ENCODE data around the gene GRM3.

DNA sequence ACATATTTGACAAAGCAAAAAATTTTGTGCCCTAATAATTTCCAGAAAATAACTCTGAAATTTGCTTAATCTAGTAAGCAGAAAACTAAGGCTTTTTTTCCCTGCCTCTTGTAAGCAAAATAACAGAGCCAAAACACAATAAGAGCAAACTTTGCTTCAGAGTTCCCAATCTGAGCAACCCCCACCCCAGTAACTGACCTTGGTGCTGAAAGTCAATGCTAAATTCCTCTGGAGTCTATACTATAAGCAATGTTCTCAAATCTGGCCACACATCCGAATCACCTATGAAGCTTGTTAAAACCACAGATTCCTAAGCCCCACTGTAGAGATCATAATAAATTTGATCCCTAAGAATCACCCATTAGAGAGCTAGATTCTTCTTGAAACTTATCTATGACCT is 265.2 kb downstream of the GRM3 start:
- TF ChIP-seq, protein P1, sequence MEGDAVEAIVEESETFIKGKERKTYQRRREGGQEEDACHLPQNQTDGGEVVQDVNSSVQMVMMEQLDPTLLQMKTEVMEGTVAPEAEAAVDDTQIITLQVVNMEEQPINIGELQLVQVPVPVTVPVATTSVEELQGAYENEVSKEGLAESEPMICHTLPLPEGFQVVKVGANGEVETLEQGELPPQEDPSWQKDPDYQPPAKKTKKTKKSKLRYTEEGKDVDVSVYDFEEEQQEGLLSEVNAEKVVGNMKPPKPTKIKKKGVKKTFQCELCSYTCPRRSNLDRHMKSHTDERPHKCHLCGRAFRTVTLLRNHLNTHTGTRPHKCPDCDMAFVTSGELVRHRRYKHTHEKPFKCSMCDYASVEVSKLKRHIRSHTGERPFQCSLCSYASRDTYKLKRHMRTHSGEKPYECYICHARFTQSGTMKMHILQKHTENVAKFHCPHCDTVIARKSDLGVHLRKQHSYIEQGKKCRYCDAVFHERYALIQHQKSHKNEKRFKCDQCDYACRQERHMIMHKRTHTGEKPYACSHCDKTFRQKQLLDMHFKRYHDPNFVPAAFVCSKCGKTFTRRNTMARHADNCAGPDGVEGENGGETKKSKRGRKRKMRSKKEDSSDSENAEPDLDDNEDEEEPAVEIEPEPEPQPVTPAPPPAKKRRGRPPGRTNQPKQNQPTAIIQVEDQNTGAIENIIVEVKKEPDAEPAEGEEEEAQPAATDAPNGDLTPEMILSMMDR (CRISPR knock-in tag; IDR thresholded peaks at IDR 0.05) = no peak
- TF ChIP-seq PHF5A (CRISPR knock-in tag; IDR thresholded peaks at IDR 0.05; ENCODE audit: low read depth, unreplicated experiment) (no peak), GATAD2A (CRISPR knock-in tag; IDR thresholded peaks at IDR 0.05) (no peak), SP1 (IDR thresholded peaks at IDR 0.05) (no peak), SP1 (CRISPR knock-in tag; IDR thresholded peaks at IDR 0.05) (no peak), POLR2A (IDR thresholded peaks at IDR 0.05; ENCODE audit: insufficient read depth in 1 of 2, low read depth in 2 of 2, low read length in 2 of 2) (no peak), ZBTB21 (CRISPR knock-in tag; IDR thresholded peaks at IDR 0.05) (no peak), JUND (CRISPR knock-in tag; IDR thresholded peaks at IDR 0.05) (no peak), POLR2AphosphoS5 (IDR thresholded peaks at IDR 0.05; ENCODE audit: low read depth, low read length) (no peak), NR2C2 (CRISPR knock-in tag; IDR thresholded peaks at IDR 0.05; ENCODE audit: borderline replicate concordance) (no peak), CHCHD3 (CRISPR knock-in tag; IDR thresholded peaks at IDR 0.05) (no peak)
- TF ChIP-seq, protein P2, sequence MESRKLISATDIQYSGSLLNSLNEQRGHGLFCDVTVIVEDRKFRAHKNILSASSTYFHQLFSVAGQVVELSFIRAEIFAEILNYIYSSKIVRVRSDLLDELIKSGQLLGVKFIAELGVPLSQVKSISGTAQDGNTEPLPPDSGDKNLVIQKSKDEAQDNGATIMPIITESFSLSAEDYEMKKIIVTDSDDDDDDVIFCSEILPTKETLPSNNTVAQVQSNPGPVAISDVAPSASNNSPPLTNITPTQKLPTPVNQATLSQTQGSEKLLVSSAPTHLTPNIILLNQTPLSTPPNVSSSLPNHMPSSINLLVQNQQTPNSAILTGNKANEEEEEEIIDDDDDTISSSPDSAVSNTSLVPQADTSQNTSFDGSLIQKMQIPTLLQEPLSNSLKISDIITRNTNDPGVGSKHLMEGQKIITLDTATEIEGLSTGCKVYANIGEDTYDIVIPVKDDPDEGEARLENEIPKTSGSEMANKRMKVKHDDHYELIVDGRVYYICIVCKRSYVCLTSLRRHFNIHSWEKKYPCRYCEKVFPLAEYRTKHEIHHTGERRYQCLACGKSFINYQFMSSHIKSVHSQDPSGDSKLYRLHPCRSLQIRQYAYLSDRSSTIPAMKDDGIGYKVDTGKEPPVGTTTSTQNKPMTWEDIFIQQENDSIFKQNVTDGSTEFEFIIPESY (CRISPR knock-in tag; IDR thresholded peaks at IDR 0.05) = no peak

Data from HepG2 (cell line).